Nephron (organoid): ENCODE results near the gene CITED1.
A peak's percentile ranks its signal among the peaks of the same experiment; 100 is the strongest.

Experiments
- H3K27ac Mint-ChIP-seq, 3 experiments: 2 replicates each; pipeline ENCODE4 v1.8.0; 2020; ENCODE audit warnings: mixed read lengths in 3 of 3, mild to moderate bottlenecking in 2 of 3, moderate library complexity in 1 of 3
- H3K27me3 Mint-ChIP-seq: 2 replicates; pipeline ENCODE4 v1.8.0; 2021; ENCODE audit warnings: low read depth, mild to moderate bottlenecking, moderate library complexity, mixed read lengths
- H3K36me3 Mint-ChIP-seq: 2 replicates; pipeline ENCODE4 v1.8.0; 2020; ENCODE audit warnings: low read depth, mixed read lengths
- H3K4me1 Mint-ChIP-seq: 2 replicates; pipeline ENCODE4 v1.8.0; 2020; ENCODE audit warnings: mixed read lengths
- H3K4me3 Mint-ChIP-seq, 3 experiments: 2 replicates each; pipeline ENCODE4 v1.8.0; 2020; ENCODE audit warnings: mild to moderate bottlenecking in 3 of 3, mixed read lengths in 3 of 3, moderate library complexity in 2 of 3
- H3K9me3 Mint-ChIP-seq: 2 replicates; pipeline ENCODE4 v1.8.0; 2020; ENCODE audit warnings: mixed read lengths
- CTCF ChIP-seq, 3 experiments: fragments of 200-600 bp; sonication (generic); IDR thresholded peaks; one replicate each; pipeline ENCODE4 v1.5.0; 2021; ENCODE audit warnings: antibody characterized with exemption in 3 of 3; ENCODE audit not compliant: unreplicated experiment in 3 of 3

CITED1 gene

GRCh38 chrX:72270316-72270866 lies 35.3 kb downstream of the CITED1 start:
- Mint-ChIP-seq H3K4me3 (no peak overlapping the region), H3K27me3 (no peaks in the 10 kb centered on the region), H3K4me1 (peaks cover 37% of the 10 kb centered on the region), H3K27ac (no peak overlapping the region), H3K36me3 (peaks cover 77% of the 10 kb centered on the region), H3K9me3 (no peaks in the 10 kb centered on the region)
- no peak for TF ChIP-seq CTCF (IDR thresholded peaks at IDR 0.05; ENCODE audit: unreplicated experiment in 3 of 3)

- Mint-ChIP-seq H3K27ac (no peak overlapping the region), H3K27me3 (no peaks in the 10 kb centered on the region), H3K4me3 (no peak overlapping the region), H3K36me3 (peaks cover 73% of the 10 kb centered on the region), H3K9me3 (no peaks in the 10 kb centered on the region), H3K4me1 (peaks cover 31% of the 10 kb centered on the region)
- TF ChIP-seq CTCF (IDR thresholded peaks at IDR 0.05; ENCODE audit: unreplicated experiment in 3 of 3): no peak
These were observed 36.0 kb downstream of the CITED1 start for GRCh38 chrX:72269671-72270251.

- Mint-ChIP-seq H3K36me3 (peaks cover 63% of the 10 kb centered on the region), H3K27ac (peak overlapping the region in 1 of 3 experiments; percentile 23), H3K27me3 (no peaks in the 10 kb centered on the region), H3K9me3 (no peaks in the 10 kb centered on the region), H3K4me3 (no peak overlapping the region), H3K4me1 (peaks cover 21% of the 10 kb centered on the region)
- TF ChIP-seq CTCF (IDR thresholded peaks at IDR 0.05; ENCODE audit: unreplicated experiment in 3 of 3): no peak
These were observed 36.9 kb downstream of the CITED1 start for GRCh38 chrX:72268597-72269365.

- no peaks in the 10 kb centered on the region for H3K4me1 Mint-ChIP-seq
- no peaks in the 10 kb centered on the region for H3K27me3 Mint-ChIP-seq
- no peak overlapping the region for H3K4me3 Mint-ChIP-seq
- no peak for TF ChIP-seq CTCF (IDR thresholded peaks at IDR 0.05; ENCODE audit: unreplicated experiment in 3 of 3)
- no peaks in the 10 kb centered on the region for H3K9me3 Mint-ChIP-seq
- no peak overlapping the region for H3K27ac Mint-ChIP-seq
- H3K36me3 Mint-ChIP-seq: peaks cover 34% of the 10 kb centered on the region
These were observed 40.5 kb downstream of the CITED1 start for GRCh38 chrX:72265263-72265662.

- no peak for TF ChIP-seq CTCF (IDR thresholded peaks at IDR 0.05; ENCODE audit: unreplicated experiment in 3 of 3)
- H3K4me3 Mint-ChIP-seq: no peak overlapping the region
- no peaks in the 10 kb centered on the region for H3K9me3 Mint-ChIP-seq
- no peak overlapping the region for H3K27ac Mint-ChIP-seq
- H3K4me1 Mint-ChIP-seq: no peaks in the 10 kb centered on the region
- peaks cover 7% of the 10 kb centered on the region for H3K36me3 Mint-ChIP-seq
- peaks cover 5% of the 10 kb centered on the region for H3K27me3 Mint-ChIP-seq
These were observed 43.6 kb downstream of the CITED1 start for GRCh38 chrX:72262077-72262476.
